Activated CD8-positive, alpha-beta T cell treated with anti-CD3 and anti-CD28 coated beads for 36 hours (primary cell): Measurements from ENCODE around the gene PIK3R6. TPM values are rescaled to one million over a fixed set of nuclear protein-coding genes. Genes with fewer than 3 reads are reported as not detected.
"Not testable (repeated sequence)": the region's sequence is repeated elsewhere in the genome, so short reads cannot be mapped to it uniquely, and the experiment has no call there.

Experiments used
- ATAC-seq: fragments of 200-7000 bp; cut with Tn5 transposase; one replicate; pipeline ENCODE4 v1.10.0; 2021; ENCODE audit warnings: mild to moderate bottlenecking, moderate library complexity
- CTCF ChIA-PET: fragments of 350-600 bp; sonication (Branson Sonifier 250); formaldehyde crosslinking; loops from one replicate; lab custom pipeline; 2021; ENCODE audit warnings: antibody characterized with exemption; lab: Charles Lee
- POLR2A ChIA-PET: fragments of 350-600 bp; sonication (Branson Sonifier 250); formaldehyde crosslinking; loops from one replicate; lab custom pipeline; 2021; ENCODE audit warnings: antibody characterized with exemption; lab: Charles Lee
- DNase-seq: peaks from one replicate; pipeline ENCODE4 v3.0.0-alpha.2; 2020
- H3K27ac Mint-ChIP-seq: one replicate; pipeline ENCODE4 v1.8.0; 2021; ENCODE audit warnings: mild to moderate bottlenecking, mixed read lengths
- H3K27me3 Mint-ChIP-seq: one replicate; pipeline ENCODE4 v1.8.0; 2021; ENCODE audit warnings: mixed read lengths
- H3K36me3 Mint-ChIP-seq: one replicate; pipeline ENCODE4 v1.8.0; 2021; ENCODE audit warnings: low read depth, mixed read lengths
- H3K4me1 Mint-ChIP-seq: one replicate; pipeline ENCODE4 v1.8.0; 2021; ENCODE audit warnings: low read depth, mixed read lengths
- H3K4me3 Mint-ChIP-seq: one replicate; pipeline ENCODE4 v1.8.0; 2021; ENCODE audit warnings: mild to moderate bottlenecking, moderate library complexity, mixed read lengths
- H3K9me3 Mint-ChIP-seq: one replicate; pipeline ENCODE4 v1.8.0; 2021; ENCODE audit warnings: mixed read lengths
- intact Hi-C: fragments of 100-400 bp; cut with micrococcal nuclease; formaldehyde crosslinking; loops from one replicate; pipeline ENCODE4 v1.10.0; 2022
- total RNA-seq, 2 experiments: library from RNA; stranded (reverse); gene quantifications; one replicate each; pipeline ENCODE4 v1.2.3, GENCODE V29; 2021
- TF ChIP-seq, protein P1 (sequence below): fragments of 200-600 bp; IDR thresholded peaks from one replicate; pipeline ENCODE4 v1.8.0; 2022; ENCODE audit warnings: antibody characterized with exemption, mild to moderate bottlenecking

PIK3R6 gene
- total RNA-seq, 2 experiments from 2014 or later, result 3.8 to 3.9 TPM

DNA sequence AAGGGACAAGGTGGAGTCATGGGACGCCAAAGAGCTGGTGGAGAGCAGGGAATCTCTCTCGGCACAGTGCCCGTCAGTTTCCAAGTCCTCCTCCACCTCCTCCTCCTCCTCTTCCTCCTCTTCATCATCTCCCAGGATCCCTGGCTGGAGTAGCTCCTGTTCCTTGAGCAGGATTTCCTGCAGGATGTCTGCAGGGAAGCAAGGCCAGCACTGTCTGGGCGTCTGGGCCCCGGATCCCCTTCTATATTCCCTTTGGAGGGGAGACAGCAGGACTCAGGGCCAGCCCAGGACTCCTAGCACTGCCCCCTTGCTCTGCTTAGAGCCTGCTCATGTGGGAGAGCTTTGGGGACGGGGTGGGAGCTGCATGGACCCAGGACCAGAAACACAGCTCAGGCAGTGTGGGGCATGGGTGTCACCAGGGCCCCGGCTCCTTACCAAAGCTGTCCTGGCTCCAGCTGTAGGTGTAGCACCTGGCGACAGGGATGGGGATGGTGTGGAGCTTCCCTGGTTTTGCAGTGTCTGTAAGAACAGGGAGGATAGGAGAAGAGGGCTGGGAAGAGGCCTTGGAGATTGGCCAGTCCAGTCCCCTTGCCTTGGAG, 21.3 kb upstream of the PIK3R6 start:
- no peak overlapping the region for H3K4me3 Mint-ChIP-seq
- H3K4me1 Mint-ChIP-seq, result peaks cover 16% of the 10 kb centered on the region
- TF ChIP-seq, protein P1, sequence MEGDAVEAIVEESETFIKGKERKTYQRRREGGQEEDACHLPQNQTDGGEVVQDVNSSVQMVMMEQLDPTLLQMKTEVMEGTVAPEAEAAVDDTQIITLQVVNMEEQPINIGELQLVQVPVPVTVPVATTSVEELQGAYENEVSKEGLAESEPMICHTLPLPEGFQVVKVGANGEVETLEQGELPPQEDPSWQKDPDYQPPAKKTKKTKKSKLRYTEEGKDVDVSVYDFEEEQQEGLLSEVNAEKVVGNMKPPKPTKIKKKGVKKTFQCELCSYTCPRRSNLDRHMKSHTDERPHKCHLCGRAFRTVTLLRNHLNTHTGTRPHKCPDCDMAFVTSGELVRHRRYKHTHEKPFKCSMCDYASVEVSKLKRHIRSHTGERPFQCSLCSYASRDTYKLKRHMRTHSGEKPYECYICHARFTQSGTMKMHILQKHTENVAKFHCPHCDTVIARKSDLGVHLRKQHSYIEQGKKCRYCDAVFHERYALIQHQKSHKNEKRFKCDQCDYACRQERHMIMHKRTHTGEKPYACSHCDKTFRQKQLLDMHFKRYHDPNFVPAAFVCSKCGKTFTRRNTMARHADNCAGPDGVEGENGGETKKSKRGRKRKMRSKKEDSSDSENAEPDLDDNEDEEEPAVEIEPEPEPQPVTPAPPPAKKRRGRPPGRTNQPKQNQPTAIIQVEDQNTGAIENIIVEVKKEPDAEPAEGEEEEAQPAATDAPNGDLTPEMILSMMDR, result no peak
- intact Hi-C loops, result no loop called here
- no peaks in the 10 kb centered on the region for H3K27me3 Mint-ChIP-seq
- POLR2A ChIA-PET, result interaction anchor here (1.3 to 1.7 kb wide), 2 partner anchors 38 to 114 kb away, joined by 3 read pairs; no protein-coding TSS in a partner anchor
- peak overlapping the region; percentile 42 for H3K27ac Mint-ChIP-seq
- CTCF ChIA-PET, result interaction anchor here (0.9 to 1.6 kb wide), 2 partner anchors 22 to 73 kb away, joined by 3 to 4 read pairs; no protein-coding TSS in a partner anchor
- H3K36me3 Mint-ChIP-seq, result peaks cover 45% of the 10 kb centered on the region
- ATAC-seq (no peak), DNase-seq (no peak)
- no peaks in the 10 kb centered on the region for H3K9me3 Mint-ChIP-seq

DNA sequence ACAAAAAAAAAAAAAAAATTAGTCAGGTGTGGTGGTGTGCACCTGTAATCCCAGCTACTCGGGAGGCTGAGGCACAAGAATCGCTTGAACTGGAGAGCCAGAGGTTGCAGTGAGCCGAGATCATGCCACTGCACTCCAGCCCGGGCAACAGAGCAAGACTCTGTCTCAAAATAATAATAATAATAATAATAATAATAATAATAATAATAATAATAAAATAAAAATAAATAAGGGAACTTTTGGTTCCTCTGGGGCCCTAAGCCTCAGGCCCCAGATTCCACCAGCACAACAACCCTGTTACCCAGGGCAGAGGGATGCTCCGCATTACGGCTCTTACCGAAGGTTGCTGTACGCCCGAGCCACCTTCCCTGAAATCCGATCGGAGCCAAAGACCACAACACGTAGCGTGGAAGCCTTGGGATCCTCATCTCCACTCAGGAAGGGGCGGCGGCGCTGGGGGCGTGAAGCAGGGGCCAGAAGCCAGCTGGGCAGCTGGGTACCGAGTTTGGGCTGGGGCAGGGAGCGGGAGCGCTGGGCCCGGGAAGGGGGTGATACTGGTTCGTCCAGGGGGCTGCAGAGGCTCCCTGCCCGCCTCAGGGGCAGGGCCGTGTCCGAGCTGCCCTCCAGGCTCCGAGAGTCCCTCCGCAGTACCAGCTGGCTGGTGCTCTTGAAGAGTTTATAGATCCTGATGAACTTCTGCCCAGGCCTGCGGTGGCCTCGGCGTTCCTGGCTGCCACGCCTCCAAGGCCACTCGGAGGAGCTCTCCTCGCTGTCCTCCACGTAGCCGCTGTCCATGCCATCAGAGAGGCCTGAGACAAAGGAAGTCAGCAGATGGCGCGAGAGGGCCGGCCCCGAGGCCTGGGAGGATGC, 20.6 kb upstream of the PIK3R6 start:
- peaks cover 15% of the 10 kb centered on the region for H3K4me1 Mint-ChIP-seq
- no peaks in the 10 kb centered on the region for H3K9me3 Mint-ChIP-seq
- CTCF ChIA-PET, result interaction anchor here (1.6 kb wide), 1 partner anchor 74 kb away, joined by 4 read pairs; no protein-coding TSS in a partner anchor
- DNase-seq (no peak), ATAC-seq (no peak)
- POLR2A ChIA-PET, result interaction anchor here (1.3 to 1.7 kb wide), 2 partner anchors 38 to 114 kb away, joined by 3 read pairs; no protein-coding TSS in a partner anchor
- intact Hi-C loops, result no loop called here
- peaks cover 50% of the 10 kb centered on the region for H3K36me3 Mint-ChIP-seq
- H3K4me3 Mint-ChIP-seq, result no peak overlapping the region
- TF ChIP-seq, protein P1, result no peak
- H3K27ac Mint-ChIP-seq, result no peak overlapping the region
- H3K27me3 Mint-ChIP-seq, result no peaks in the 10 kb centered on the region

DNA sequence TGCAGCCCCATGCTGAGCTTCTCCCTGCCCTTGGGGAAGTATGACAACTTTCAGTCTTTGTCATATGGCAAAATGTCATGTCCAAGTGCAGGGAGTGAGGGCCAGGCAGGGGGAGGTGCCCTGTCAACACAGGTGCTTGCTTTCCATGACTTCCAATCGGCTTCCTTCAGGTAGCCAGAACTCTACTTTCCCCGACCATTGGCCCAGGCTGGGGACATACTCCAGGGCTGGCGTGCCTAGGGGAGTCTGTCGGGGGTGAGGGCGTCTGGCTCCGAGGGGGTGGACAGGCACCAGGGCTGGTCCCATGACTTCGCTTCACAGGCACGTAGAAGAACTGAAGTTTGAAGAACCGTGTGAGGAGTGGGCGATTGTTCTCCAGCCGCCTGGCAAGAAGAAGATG, 19.8 kb upstream of the PIK3R6 start:
- ChIA-PET POLR2A (no interaction called here), CTCF (no interaction called here)
- TF ChIP-seq, protein P1, result no peak
- Mint-ChIP-seq H3K9me3 (no peaks in the 10 kb centered on the region), H3K4me3 (no peak overlapping the region), H3K27ac (no peak overlapping the region), H3K36me3 (peaks cover 50% of the 10 kb centered on the region), H3K4me1 (peaks cover 7% of the 10 kb centered on the region), H3K27me3 (no peaks in the 10 kb centered on the region)
- intact Hi-C loops, result no loop called here
- DNase-seq (no peak), ATAC-seq (no peak)

DNA sequence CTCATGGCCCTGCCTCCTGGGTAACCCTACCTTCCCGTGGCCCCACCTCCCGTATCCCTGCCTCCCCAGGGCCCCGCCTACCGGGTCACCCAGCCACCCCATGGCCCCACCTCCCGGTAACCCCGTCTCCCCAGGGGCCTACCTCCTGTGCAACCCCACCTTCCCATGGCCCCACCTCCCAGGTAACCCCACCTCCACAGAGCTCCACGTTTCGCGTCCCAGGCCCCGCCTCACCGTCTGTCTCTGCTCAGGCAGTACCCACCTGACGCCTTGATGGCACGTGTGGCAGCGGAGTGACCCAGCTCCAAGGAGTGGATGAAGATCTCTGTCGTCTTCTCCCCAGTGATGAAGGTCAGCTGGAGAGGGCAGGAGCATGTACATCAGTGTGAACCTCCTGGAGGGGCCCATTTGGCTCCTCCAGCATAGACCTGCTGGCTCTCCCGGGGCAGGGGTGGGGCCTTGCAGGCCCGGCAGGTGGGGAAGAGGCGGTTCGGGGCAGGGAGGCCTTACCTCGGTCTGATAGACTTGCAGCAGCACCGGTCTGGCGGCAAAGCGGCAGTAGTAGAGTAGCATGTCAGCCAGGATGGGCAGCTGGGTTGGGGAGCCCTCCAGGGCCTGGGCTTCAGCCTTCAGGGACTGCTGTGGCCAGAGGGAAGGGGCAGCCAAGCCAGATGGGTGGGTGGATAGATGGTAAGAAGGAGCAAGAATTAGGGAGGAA, 18.7 kb upstream of the PIK3R6 start:
- no peaks in the 10 kb centered on the region for H3K9me3 Mint-ChIP-seq
- intact Hi-C loops, result no loop called here
- CTCF ChIA-PET, result no interaction called here

DNA sequence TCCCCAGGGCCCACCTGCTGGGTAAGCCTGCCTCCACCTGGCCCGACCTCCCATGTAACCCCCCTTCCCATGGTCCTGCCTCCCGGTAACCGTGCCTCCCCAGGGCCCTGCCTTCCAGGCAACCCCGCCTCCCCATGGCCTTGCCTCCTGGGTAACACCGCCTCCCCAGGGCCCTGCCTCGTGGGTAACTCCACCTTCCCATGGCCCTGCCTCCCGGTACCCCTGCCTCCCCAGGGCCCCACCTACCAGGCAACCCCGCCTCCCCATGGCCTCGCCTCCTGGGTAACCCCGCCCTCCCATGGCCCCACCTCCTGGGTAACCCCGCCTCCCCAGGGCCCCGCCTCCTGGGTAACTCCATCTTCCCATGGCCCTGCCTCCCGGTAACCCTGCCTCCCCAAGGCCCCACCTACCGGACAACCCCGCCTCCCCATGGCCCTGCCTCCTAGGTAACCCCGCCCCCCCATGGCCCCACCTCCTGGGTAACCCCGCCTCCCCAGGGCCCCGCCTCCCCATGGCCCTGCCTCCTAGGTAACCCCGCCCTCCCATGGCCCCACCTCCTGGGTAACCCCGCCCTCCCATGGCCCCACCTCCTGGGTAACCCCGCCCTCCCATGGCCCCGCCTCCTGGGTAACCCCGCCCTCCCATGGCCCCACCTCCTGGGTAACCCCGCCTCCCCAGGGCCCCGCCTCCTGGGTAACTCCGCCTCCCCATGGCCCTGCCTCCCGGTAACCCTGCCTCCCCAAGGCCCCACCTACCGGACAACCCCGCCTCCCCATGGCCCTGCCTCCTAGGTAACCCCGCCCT, 17.9 kb upstream of the PIK3R6 start:
- CTCF ChIA-PET, H3K9me3 Mint-ChIP-seq, H3K4me3 Mint-ChIP-seq, H3K27ac Mint-ChIP-seq, H3K4me1 Mint-ChIP-seq, intact Hi-C loops, H3K27me3 Mint-ChIP-seq: not testable (repeated sequence)
- peaks cover 46% of the 10 kb centered on the region for H3K36me3 Mint-ChIP-seq
- peak; percentile 78 for DNase-seq
- POLR2A ChIA-PET, result interaction anchor here (0.6 kb wide), 1 partner anchor 9 kb away, joined by 3 read pairs; no protein-coding TSS in a partner anchor
- ATAC-seq, result peak; percentile 88

More for the DNA sequence above, 18.7 kb upstream of the PIK3R6 start:
- TF ChIP-seq, protein P1, result no peak
- ATAC-seq (no peak), DNase-seq (no peak)
- POLR2A ChIA-PET, result interaction anchor here (0.6 kb wide), 1 partner anchor 9 kb away, joined by 3 read pairs; no protein-coding TSS in a partner anchor
- Mint-ChIP-seq H3K4me1 (peaks cover 2% of the 10 kb centered on the region), H3K4me3 (no peak overlapping the region), H3K27me3 (no peaks in the 10 kb centered on the region), H3K27ac (peak overlapping the region; percentile 49), H3K36me3 (peaks cover 47% of the 10 kb centered on the region)
